HG03139 (cell line): Measurements from ENCODE around the gene FAM110A.
"Not testable (repeated sequence)": the region's sequence is repeated elsewhere in the genome, so short reads cannot be mapped to it uniquely, and the experiment has no call there.

Experiments
- ATAC-seq: cut with Tn5 transposase; IDR thresholded peaks from one replicate; pipeline ENCODE4 v1.9.1; 2021; ENCODE audit not compliant: unreplicated experiment

FAM110A gene

DNA sequence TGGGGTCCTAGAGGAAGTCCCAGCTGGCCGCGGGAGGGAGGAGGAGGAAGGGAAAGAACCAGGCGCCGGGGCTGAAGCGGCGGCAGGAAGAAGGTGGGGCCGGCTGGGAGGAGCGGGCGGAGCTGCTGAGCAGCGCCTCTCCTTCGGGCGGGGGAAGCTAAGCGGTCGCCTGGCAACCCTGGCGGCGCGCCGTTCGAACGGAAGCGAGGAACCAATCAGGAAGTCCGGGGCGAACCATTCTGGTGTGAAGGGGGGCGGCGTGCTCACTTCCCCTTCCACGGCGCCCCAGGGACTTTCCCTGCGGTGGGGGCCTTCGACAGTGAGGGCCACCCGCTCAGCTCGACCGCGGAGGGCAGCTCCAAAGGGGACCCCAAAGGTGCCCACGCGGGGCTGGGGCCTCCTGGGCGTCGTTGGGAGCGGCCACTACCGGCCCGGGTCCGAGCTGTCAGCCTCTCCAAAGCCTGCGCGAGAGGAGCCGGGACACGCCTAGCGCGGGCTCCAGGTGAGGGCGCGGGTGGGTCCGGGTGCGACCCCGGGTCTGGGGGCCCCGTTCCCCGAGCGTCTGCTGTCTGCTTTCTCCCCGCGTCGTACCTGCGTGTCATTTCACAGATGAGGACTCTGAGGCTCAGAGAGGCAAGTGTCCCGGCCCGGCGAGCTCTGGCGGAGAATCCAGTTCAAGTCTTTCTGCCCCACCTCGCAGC, at the start of gene FAM110A:
Gene FAM110A, plus strand, starts transcription at position 266 of the 701 bp plus-strand sequence. CDS start 11,090 bp downstream, outside the sequence.
- peak; percentile 96 for ATAC-seq

DNA sequence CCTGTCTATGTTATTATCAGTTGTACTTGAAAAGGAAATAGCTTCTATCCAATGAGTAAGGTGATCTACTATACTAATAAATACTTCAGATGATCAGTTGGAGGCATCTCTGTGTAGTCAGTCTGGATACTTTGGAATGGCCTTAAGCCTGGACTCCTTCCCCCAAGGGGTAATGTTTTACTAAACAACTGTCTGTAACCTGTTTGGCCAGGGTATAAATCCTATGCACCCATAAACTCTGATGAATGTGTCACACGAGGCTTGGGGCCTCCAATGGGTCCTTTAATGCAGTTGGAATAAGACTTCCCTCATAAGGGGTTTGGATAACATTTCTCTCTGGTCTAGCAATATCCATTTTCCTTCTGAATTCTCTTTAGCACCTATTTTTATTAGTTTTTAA, 45.7 kb upstream of the FAM110A start:
- no peak for ATAC-seq

DNA sequence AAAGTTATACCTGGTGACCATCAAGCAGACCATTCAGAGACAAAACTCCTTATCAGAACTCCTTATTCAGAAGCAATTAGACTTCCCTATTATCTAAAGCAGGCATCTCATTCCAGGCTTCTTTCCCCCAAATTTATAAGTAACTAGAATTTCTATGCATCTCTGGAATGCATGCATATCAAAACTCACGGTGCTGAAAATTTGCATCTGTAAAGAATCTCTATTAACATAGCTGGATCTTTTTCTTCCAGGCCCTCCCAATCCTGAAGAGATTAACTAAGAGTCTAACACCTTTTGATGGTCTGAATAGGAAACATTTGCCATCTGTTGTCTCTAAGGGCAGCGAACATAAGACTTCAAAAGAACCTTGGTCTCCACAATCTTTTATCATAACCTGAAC, 42.5 kb upstream of the FAM110A start:
- ATAC-seq: no peak

DNA sequence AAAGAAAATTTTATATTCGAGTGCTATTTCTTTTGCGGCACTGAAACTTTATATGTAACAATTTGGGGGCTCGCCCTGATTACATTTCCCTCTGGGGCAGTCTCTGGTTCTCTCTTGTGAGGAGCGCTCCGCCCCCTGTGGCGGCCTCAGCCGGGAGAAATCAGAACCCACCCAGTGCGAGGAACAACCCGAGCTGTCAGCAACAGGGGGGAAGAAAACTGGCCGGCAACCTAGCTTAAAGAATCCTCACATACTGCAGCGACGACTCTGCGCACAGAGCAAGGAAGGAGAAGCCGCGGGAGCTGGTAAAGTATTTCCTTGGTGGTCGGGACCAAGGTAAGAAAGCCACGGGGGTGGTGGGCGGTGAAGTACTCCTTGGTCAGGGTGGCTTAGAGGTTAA, 41.3 kb upstream of the FAM110A start:
- no peak for ATAC-seq

DNA sequence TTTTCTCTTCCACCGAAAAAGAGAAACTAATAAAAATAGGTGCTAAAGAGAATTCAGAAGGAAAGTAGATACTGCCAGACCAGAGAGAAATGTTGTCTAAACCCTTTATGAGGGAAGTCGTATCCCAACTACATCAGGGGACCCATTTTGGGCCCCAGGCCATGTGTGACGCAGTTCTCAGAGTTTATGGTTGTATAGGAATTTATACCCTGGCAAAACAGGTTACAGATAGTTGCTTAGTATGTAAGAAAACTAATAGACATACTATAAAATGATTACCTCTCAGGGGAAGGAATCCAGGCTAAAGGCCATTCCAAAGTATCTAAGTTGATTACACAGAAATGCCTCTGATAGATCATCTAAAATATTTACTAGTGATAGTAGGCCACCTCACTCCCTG, 36.6 kb upstream of the FAM110A start:
- ATAC-seq: no peak

- not testable (repeated sequence) for ATAC-seq
Measured at GRCh38 chr20:798746-799145, 34.8 kb upstream of the FAM110A start.

- not testable (repeated sequence) for ATAC-seq
Measured at GRCh38 chr20:800026-800425, 33.5 kb upstream of the FAM110A start.

GRCh38 chr20:801678-802077, 31.8 kb upstream of the FAM110A start:
- ATAC-seq: no peak

DNA sequence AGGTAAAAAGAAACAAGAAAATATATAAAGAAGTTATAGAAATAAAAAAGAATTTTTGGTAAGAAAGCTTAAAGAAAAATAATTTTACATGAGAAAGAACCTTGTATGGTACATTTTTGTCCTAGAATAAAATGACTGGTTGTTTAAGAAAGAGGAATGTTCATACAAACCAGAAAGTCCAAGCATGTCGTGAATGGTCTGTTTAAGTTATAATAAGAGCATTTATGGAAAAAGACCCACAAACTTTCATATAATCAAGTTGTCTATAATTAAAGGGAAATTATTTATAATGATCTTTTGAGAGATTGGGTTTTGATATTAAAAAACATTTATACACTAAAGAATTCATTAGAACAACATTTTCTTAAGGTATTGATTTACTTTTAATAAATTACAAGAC, 27.8 kb upstream of the FAM110A start:
- no peak for ATAC-seq

- not testable (repeated sequence) for ATAC-seq
Measured at GRCh38 chr20:811776-812434, 21.6 kb upstream of the FAM110A start.

GRCh38 chr20:812435-812814, 21.1 kb upstream of the FAM110A start:
- not testable (repeated sequence) for ATAC-seq

DNA sequence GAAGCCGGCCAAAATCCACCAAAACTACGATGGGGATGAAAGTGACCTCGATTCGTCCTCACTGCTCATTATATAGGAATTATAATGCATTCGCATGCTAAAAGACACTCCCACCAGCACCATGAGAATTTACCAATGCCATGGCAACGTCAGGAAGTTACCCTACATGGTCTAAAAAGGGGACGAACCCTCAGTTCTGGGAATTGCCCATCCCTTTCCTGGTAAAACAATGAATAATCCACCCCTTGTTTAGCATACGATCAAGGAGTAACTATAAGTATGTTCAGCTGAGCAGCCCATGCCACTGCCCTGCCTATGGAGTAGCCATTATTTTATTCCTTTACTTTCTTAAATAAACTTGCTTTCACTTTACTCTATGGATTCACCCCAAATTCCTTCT, 20.1 kb upstream of the FAM110A start:
- ATAC-seq: no peak

DNA sequence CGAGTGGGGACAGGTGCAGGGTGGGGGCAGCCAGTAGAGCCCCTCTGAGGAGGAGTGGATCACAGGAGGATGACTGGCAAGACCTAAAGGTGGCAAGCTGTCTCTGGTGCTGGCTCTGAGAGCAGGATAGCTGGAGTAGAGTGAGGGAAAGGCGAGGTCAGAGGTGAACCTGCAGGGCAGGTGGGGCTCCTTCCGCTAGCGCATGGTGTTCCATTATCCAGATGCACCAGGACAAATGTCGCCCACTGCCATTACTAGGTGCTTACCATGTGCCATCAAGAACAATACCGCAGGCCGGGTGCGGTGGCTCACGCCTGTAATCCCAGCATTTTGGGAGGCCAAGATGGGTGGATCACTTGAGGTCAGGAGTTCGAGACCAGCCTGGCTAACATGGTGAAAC, 18.3 kb upstream of the FAM110A start:
- ATAC-seq: no peak

DNA sequence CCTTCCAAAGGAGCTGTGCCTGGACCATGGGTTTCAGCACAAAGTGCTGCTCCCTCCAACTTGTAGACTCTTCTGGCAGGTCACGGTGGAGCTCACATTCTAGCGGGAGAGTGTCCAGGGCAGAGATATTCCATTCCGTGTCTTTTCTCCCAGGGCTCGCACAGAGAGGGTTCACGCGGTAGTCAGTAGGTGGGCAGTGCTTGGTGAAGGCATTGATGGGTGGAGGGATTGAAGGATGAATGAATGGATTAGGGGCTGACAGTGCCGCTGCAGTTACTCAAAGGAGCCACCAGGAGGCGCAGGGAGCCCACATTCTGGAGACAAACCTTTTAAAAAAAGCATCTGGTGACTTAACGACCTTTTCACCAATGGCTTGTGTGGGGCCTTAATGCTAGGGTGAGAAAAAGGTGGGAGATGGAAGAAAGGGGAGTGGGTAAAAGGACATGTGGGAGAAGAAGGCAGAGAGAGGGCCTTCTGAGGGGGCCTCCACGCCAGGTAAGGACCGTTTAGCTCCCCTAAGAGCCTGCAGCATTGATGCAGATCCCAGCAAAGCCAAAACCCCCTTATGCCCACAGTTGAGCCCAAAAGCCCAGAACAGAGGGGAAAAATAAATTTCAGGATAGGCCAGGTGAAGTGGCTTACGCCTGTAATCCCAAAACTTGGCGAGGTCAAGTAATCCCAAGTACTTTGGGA, 17.5 kb upstream of the FAM110A start:
- ATAC-seq: no peak

GRCh38 chr20:818001-818664, 15.4 kb upstream of the FAM110A start:
- ATAC-seq: no peak

- no peak for ATAC-seq
Measured at GRCh38 chr20:819680-820322, 13.7 kb upstream of the FAM110A start.

DNA sequence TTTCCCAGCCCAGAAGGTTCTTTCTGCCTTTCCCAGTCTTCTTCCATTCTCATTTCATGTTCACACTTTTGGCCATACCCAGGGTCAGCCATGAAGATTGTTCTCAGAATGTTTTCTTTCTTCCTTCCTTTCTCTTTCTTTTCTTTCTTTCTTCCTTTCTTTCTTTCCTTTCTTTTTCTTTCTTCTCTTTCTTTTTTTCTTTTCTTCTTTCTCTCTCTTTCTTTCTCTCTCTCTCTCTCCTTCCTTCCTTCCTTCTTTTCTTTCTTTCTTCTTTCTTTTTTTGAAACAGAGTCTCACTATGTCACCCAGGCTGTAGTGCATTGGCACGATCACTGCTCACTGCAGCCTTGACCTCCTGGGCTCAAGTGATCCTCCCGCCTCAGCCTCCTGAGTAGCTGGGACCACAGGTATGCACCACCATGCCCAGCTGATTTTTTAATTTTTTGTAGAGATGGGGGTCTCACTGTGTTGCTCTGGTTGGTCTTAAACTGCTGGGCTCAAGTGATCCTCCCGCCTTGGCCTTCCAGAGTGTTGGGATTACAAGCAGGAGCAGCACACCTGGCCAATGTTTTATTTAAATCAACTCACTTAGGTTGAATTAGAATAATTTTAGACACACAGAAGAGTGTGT, 13.1 kb upstream of the FAM110A start:
- no peak for ATAC-seq

- ATAC-seq: no peak
Measured at GRCh38 chr20:821046-821730, 12.3 kb upstream of the FAM110A start.

GRCh38 chr20:821731-822065, 11.8 kb upstream of the FAM110A start:
- no peak for ATAC-seq
